Inferior parietal cortex (tissue), 1 donor: ENCODE measurements around the gene KAZN.
"Not testable (repeated sequence)": the region's sequence is repeated elsewhere in the genome, so short reads cannot be mapped to it uniquely, and the experiment has no call there.

Experiments used
- DNase-seq: peaks from one replicate; pipeline ENCODE4 v3.0.0-alpha.2; 2016; ENCODE audit errors: extremely low spot score

KAZN gene

GRCh38 chr1:15029786-15030185 is 431.3 kb downstream of the KAZN start:
- DNase-seq: no peak

- no peak for DNase-seq
These were observed 432.9 kb downstream of the KAZN start for GRCh38 chr1:15031251-15031933.

GRCh38 chr1:15033264-15033663 is 434.8 kb downstream of the KAZN start:
- no peak for DNase-seq

- no peak for DNase-seq
These were observed 436.2 kb downstream of the KAZN start for GRCh38 chr1:15034656-15035055.

GRCh38 chr1:15035236-15035635 is 436.8 kb downstream of the KAZN start:
- no peak for DNase-seq

- DNase-seq: no peak
These were observed 437.6 kb downstream of the KAZN start for GRCh38 chr1:15036101-15036500.

GRCh38 chr1:15038232-15039016 is 439.9 kb downstream of the KAZN start:
- DNase-seq: no peak

- no peak for DNase-seq
These were observed 440.6 kb downstream of the KAZN start for GRCh38 chr1:15039017-15039648.

- DNase-seq: no peak
These were observed 441.4 kb downstream of the KAZN start for GRCh38 chr1:15039901-15040300.

- not testable (repeated sequence) for DNase-seq
These were observed 442.2 kb downstream of the KAZN start for GRCh38 chr1:15040685-15041084.

- peak; percentile 69 for DNase-seq
These were observed 444.4 kb downstream of the KAZN start for GRCh38 chr1:15042866-15043265.

- no peak for DNase-seq
These were observed 445.4 kb downstream of the KAZN start for GRCh38 chr1:15043934-15044333.

GRCh38 chr1:15045123-15045522 is 446.6 kb downstream of the KAZN start:
- DNase-seq: no peak

- peak; percentile 88 for DNase-seq
These were observed 448.1 kb downstream of the KAZN start for GRCh38 chr1:15046487-15047165.

- no peak for DNase-seq
These were observed 448.8 kb downstream of the KAZN start for GRCh38 chr1:15047237-15047636.

- no peak for DNase-seq
These were observed 450.0 kb downstream of the KAZN start for GRCh38 chr1:15048437-15048980.

GRCh38 chr1:15049067-15049466 is 450.6 kb downstream of the KAZN start:
- no peak for DNase-seq

- DNase-seq: no peak
These were observed 453.5 kb downstream of the KAZN start for GRCh38 chr1:15051882-15052528.

- no peak for DNase-seq
These were observed 454.7 kb downstream of the KAZN start for GRCh38 chr1:15053153-15053552.

GRCh38 chr1:15055736-15056415 is 457.4 kb downstream of the KAZN start:
- DNase-seq: no peak
